KMS-11 (cell line): ENCODE results near the gene MAGOH.

Experiments used
- H2AFZ ChIP-seq: fragments of 200-600 bp; sonication (generic); 2 replicates; pipeline ENCODE4 v1.6.1; 2016; ENCODE audit warnings: antibody characterized with exemption, mixed run types, low read depth
- H3K27ac ChIP-seq: fragments of 200-600 bp; sonication (generic); 2 replicates; pipeline ENCODE4 v1.6.1; 2016; ENCODE audit warnings: mild to moderate bottlenecking, mixed run types
- H3K27me3 ChIP-seq: fragments of 200-600 bp; sonication (generic); 2 replicates; pipeline ENCODE4 v1.6.1; 2017; ENCODE audit warnings: mild to moderate bottlenecking, low read depth, mixed run types, moderate library complexity; ENCODE audit not compliant: insufficient read depth
- H3K36me3 ChIP-seq: fragments of 200-600 bp; sonication (generic); 2 replicates; pipeline ENCODE4 v1.6.1; 2017; ENCODE audit warnings: mild to moderate bottlenecking, mixed run types; ENCODE audit not compliant: insufficient read depth
- H3K4me1 ChIP-seq: fragments of 200-600 bp; sonication (generic); 2 replicates; pipeline ENCODE4 v1.6.1; 2016; ENCODE audit warnings: mild to moderate bottlenecking, low read depth, mixed run types; ENCODE audit not compliant: poor library complexity, severe bottlenecking
- H3K4me2 ChIP-seq: fragments of 200-600 bp; sonication (generic); 2 replicates; pipeline ENCODE4 v1.7.0; 2016; ENCODE audit warnings: mild to moderate bottlenecking, mixed run types
- H3K4me3 ChIP-seq: fragments of 200-600 bp; sonication (generic); IDR thresholded peaks from 2 replicates; pipeline ENCODE4 v1.6.1; 2017; ENCODE audit warnings: low read depth, low read length, mixed read lengths; ENCODE audit not compliant: insufficient read depth
- H3K79me2 ChIP-seq: fragments of 200-600 bp; sonication (generic); 2 replicates; pipeline ENCODE4 v1.6.1; 2016; ENCODE audit warnings: low read depth, mixed run types; ENCODE audit not compliant: insufficient read depth
- H3K9ac ChIP-seq: fragments of 200-600 bp; sonication (generic); 2 replicates; pipeline ENCODE4 v1.6.1; 2016; ENCODE audit warnings: mild to moderate bottlenecking, mixed run types
- H4K20me1 ChIP-seq: fragments of 200-600 bp; sonication (generic); 2 replicates; pipeline ENCODE4 v1.6.1; 2016; ENCODE audit warnings: mild to moderate bottlenecking, mixed run types; ENCODE audit not compliant: insufficient read depth
- TF ChIP-seq, protein P1 (sequence below): fragments of 200-600 bp; sonication (generic); conservative IDR thresholded peaks from 2 replicates; pipeline ENCODE4 v1.6.1; 2017; ENCODE audit warnings: low read depth, mild to moderate bottlenecking, antibody characterized with exemption, low read length, moderate library complexity, mixed read lengths

Gene MAGOH

DNA sequence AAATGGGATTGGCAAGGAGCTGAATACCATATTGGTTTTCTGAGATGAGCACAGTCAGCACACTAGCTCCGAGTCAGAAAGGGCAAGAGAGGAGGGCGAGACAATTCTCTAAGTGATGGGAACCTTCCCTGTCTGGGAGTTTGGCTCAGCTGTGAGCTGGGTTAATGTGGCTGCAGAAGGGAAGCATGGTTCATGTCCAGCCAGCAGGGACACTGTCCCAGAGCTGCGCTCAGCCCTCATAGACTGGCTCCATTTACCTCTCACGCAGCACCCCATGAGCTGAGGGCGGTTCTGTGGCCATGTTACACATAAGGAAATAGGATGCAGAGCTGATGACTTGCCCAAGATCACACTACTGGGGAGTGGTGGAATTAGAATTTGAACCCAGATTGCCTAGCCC lies 57.4 kb downstream of the MAGOH start:
- H3K4me2 ChIP-seq = no peak overlapping the region
- no peaks in the 10 kb centered on the region for H4K20me1 ChIP-seq
- H2AFZ ChIP-seq = peak overlapping the region; percentile 5; the same call in 1 of the 2 replicates
- H3K4me3 ChIP-seq = no peak overlapping the region
- no peaks in the 10 kb centered on the region for H3K4me1 ChIP-seq
- H3K36me3 ChIP-seq = no peaks in the 10 kb centered on the region
- TF ChIP-seq, protein P1, sequence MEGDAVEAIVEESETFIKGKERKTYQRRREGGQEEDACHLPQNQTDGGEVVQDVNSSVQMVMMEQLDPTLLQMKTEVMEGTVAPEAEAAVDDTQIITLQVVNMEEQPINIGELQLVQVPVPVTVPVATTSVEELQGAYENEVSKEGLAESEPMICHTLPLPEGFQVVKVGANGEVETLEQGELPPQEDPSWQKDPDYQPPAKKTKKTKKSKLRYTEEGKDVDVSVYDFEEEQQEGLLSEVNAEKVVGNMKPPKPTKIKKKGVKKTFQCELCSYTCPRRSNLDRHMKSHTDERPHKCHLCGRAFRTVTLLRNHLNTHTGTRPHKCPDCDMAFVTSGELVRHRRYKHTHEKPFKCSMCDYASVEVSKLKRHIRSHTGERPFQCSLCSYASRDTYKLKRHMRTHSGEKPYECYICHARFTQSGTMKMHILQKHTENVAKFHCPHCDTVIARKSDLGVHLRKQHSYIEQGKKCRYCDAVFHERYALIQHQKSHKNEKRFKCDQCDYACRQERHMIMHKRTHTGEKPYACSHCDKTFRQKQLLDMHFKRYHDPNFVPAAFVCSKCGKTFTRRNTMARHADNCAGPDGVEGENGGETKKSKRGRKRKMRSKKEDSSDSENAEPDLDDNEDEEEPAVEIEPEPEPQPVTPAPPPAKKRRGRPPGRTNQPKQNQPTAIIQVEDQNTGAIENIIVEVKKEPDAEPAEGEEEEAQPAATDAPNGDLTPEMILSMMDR = no peak
- H3K27me3 ChIP-seq = no peaks in the 10 kb centered on the region
- no peak overlapping the region for H3K9ac ChIP-seq
- H3K79me2 ChIP-seq = no peaks in the 10 kb centered on the region
- no peak overlapping the region for H3K27ac ChIP-seq

DNA sequence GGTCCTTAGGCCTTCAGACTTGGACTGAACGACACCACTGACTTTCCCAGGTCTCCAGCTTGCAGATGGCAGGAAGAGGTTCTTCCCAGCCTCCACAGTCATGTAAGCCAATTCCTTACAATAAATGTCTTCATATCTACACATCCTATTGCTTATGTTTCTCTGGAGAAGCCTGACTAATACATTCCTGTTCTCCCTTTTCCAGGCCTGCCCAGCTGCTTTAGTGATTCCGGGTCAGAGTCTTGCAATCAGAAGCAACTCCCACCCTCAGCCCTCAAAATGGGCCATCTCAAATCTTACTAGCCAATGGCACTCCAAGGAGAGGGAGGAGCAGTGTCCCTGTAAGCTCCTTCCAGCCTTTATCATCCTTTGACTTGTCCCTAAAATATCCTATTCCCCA lies 58.1 kb downstream of the MAGOH start:
- H3K4me2 ChIP-seq = no peak overlapping the region
- no peak overlapping the region for H3K4me3 ChIP-seq
- H3K27ac ChIP-seq = no peak overlapping the region
- no peaks in the 10 kb centered on the region for H3K79me2 ChIP-seq
- H3K27me3 ChIP-seq = no peaks in the 10 kb centered on the region
- no peaks in the 10 kb centered on the region for H3K4me1 ChIP-seq
- H3K9ac ChIP-seq = no peak overlapping the region
- TF ChIP-seq, protein P1 = no peak
- no peaks in the 10 kb centered on the region for H3K36me3 ChIP-seq
- no peaks in the 10 kb centered on the region for H4K20me1 ChIP-seq
- no peak overlapping the region for H2AFZ ChIP-seq
